Measurements from ENCODE around the gene MECR. TPM values are rescaled to one million over a fixed set of nuclear protein-coding genes. Genes with fewer than 3 reads are reported as not detected.

MECR gene
- total RNA-seq, 1 experiment from 2014 or later = 42.9 TPM

DNA sequence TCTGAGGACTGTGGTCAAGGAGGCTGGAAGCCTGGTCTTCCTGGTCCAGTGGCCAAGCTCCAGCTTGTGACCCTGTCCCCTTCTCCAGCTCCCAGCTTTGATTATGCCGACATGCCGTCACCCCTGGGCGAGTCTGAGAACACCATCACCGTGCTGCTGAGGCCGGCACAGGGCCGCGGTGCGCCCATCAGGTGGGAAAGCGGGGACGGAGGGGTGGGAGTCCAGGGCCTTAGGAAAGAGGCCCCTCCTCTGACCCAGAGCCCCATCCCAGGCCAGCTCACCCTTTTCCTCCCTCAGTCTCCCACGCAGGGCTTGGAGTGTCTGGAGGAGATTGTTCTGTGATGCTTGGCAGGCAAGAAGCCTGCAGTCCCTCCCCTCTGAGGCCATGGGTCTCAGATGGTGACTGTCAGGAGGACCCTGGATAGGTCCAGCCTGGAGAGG is 49.2 kb upstream of the MECR start:
- no peak for ATAC-seq
- Histone ChIP-seq H3K9ac (ENCODE audit: low read length) (no peak overlapping the region), H3K27me3 (ENCODE audit: insufficient read depth, low read length) (no peaks in the 10 kb centered on the region), H3K9me3 (ENCODE audit: control insufficient read depth in 1 of 2, insufficient read depth in 1 of 2, low read depth in 1 of 2, low read length in 2 of 2) (no peaks in the 10 kb centered on the region), H4K20me1 (ENCODE audit: insufficient read depth) (no peaks in the 10 kb centered on the region), H3K79me2 (ENCODE audit: insufficient read depth, low read length) (no peaks in the 10 kb centered on the region), H3K4me1 (ENCODE audit: control insufficient read depth in 1 of 2, insufficient read depth in 2 of 2, low read length in 2 of 2) (peaks cover 4 to 20% of the 10 kb centered on the region in 2 experiments; a peak in 3 of 4 replicates), H3K9me2 (ENCODE audit: insufficient read depth) (no peaks in the 10 kb centered on the region), H2AFZ (ENCODE audit: low read depth, low read length, poor library complexity, severe bottlenecking) (no peak overlapping the region), H3K4me3 (replicated peaks in 1 of 2; ENCODE audit: low read depth in 1 of 2, low read length in 2 of 2) (no peak overlapping the region), H3K4me2 (ENCODE audit: low read length) (no peak overlapping the region), H3K27ac (ENCODE audit: low read depth, low read length) (no peak overlapping the region), H3K36me3 (ENCODE audit: control insufficient read depth in 1 of 2, insufficient read depth in 2 of 2, low read length in 2 of 2) (no peaks in the 10 kb centered on the region)
- no peak for DNase-seq (ENCODE audit: low read depth, low spot score)
- TF ChIP-seq, protein P1, sequence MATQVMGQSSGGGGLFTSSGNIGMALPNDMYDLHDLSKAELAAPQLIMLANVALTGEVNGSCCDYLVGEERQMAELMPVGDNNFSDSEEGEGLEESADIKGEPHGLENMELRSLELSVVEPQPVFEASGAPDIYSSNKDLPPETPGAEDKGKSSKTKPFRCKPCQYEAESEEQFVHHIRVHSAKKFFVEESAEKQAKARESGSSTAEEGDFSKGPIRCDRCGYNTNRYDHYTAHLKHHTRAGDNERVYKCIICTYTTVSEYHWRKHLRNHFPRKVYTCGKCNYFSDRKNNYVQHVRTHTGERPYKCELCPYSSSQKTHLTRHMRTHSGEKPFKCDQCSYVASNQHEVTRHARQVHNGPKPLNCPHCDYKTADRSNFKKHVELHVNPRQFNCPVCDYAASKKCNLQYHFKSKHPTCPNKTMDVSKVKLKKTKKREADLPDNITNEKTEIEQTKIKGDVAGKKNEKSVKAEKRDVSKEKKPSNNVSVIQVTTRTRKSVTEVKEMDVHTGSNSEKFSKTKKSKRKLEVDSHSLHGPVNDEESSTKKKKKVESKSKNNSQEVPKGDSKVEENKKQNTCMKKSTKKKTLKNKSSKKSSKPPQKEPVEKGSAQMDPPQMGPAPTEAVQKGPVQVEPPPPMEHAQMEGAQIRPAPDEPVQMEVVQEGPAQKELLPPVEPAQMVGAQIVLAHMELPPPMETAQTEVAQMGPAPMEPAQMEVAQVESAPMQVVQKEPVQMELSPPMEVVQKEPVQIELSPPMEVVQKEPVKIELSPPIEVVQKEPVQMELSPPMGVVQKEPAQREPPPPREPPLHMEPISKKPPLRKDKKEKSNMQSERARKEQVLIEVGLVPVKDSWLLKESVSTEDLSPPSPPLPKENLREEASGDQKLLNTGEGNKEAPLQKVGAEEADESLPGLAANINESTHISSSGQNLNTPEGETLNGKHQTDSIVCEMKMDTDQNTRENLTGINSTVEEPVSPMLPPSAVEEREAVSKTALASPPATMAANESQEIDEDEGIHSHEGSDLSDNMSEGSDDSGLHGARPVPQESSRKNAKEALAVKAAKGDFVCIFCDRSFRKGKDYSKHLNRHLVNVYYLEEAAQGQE (IDR thresholded peaks at IDR 0.05; ENCODE audit: low read depth) = no peak
- TF ChIP-seq POLR2A (IDR thresholded peaks at IDR 0.05; ENCODE audit: borderline replicate concordance, extremely low read depth, insufficient read depth, insufficient read length) (no peak), YY1 (IDR thresholded peaks at IDR 0.05; ENCODE audit: extremely low read depth, insufficient replicate concordance, low read depth, low read length) (no peak), ELF1 (IDR thresholded peaks at IDR 0.05; ENCODE audit: borderline replicate concordance, low read depth) (no peak), POLR2AphosphoS5 (IDR thresholded peaks at IDR 0.05; ENCODE audit: low read depth, low read length) (no peak), RAD21 (IDR thresholded peaks at IDR 0.05; ENCODE audit: low read depth) (no peak)
- TF ChIP-seq, protein P2, sequence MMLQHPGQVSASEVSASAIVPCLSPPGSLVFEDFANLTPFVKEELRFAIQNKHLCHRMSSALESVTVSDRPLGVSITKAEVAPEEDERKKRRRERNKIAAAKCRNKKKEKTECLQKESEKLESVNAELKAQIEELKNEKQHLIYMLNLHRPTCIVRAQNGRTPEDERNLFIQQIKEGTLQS (IDR thresholded peaks at IDR 0.05) = no peak
- no TSS peak for BruUV-seq (replicated peaks)
- ChIA-PET POLR2A (no interaction called here), RAD21 (ENCODE audit: low non-redundant PET in 1 of 2, low total read pairs in 2 of 2, uncharacterized antibody in 2 of 2, unreplicated experiment in 2 of 2) (no interaction called here), CTCF (no interaction called here)
- intact Hi-C loops (cut with micrococcal nuclease) = no loop called here
